Measurements from ENCODE around the gene TMEM130. TPM values are rescaled to one million over a fixed set of nuclear protein-coding genes. Genes with fewer than 3 reads are reported as not detected.

Gene TMEM130
- total RNA-seq (2014; rRNA removed; shearing (Covaris generic)) (1.5 and 4.2 TPM in 2 replicates), polyA plus RNA-seq (2016; fragmentation: Nextera tagmentation; extraction: Ambion mirVana) (2.0 TPM in 2 replicates)
- long read RNA-seq, result 0 reads

GRCh38 chr7:98869597-98870120, at the start of gene TMEM130:
Gene TMEM130, minus strand, starts transcription at chr7:98870014. Its CDS starts 153 bp downstream, at chr7:98869861.
- Mint-ChIP-seq H3K9me3 (no peaks in the 10 kb centered on the region), H3K27ac (no peak within 1 kb of the TSS), H3K4me1 (peaks cover 6% of the 10 kb centered on the region; the same call in 2 of the 3 replicates), H3K36me3 (ENCODE audit: low read depth) (no peaks in the 10 kb centered on the region), H3K27me3 (ENCODE audit: insufficient read depth, low read depth, poor library complexity) (peaks cover 17% of the 10 kb centered on the region), H3K4me3 (peak within 1 kb of the TSS; percentile 79)
- Histone ChIP-seq H3K27ac (ENCODE audit: low read depth) (no peak within 1 kb of the TSS), H3K36me3 (ENCODE audit: insufficient read depth) (no peaks in the 10 kb centered on the region), H3K27me3 (ENCODE audit: insufficient read depth) (peaks cover 30% of the 10 kb centered on the region), H3F3A (replicated peaks; ENCODE audit: low read depth) (no peaks in the 10 kb centered on the region), H3K4me3 (peak within 1 kb of the TSS; percentile 82), H4K20me1 (replicated peaks; ENCODE audit: insufficient read depth) (no peaks in the 10 kb centered on the region), H3K4me2 (peak within 1 kb of the TSS; percentile 88), H3K9me2 (ENCODE audit: insufficient read depth) (no peaks in the 10 kb centered on the region), H3K4me1 (ENCODE audit: insufficient read depth) (peaks cover 10% of the 10 kb centered on the region; the same call in 1 of the 2 replicates), H2AFZ (peak within 1 kb of the TSS; percentile 97), H3K79me2 (replicated peaks; ENCODE audit: insufficient read depth) (no peaks in the 10 kb centered on the region)
- DNase-seq (ENCODE audit: low spot score) (peak; percentile 43), ATAC-seq (peak; percentile 50)
- TF ChIP-seq JUNB (IDR thresholded peaks at IDR 0.05; ENCODE audit: unreplicated experiment) (no peak), ZNF462 (CRISPR knock-in tag; IDR thresholded peaks at IDR 0.05) (no peak), EZH2phosphoT487 (IDR thresholded peaks at IDR 0.05; ENCODE audit: unreplicated experiment) (no peak), CTCF (conservative IDR thresholded peaks at IDR 0.05; ENCODE audit: low read depth in 2 of 2) (no peak), ETS1 (IDR thresholded peaks at IDR 0.05) (no peak), EZH2 (IDR thresholded peaks at IDR 0.05; ENCODE audit: low read depth, unreplicated experiment) (no peak), POLR2AphosphoS5 (IDR thresholded peaks at IDR 0.05; ENCODE audit: low read depth) (no peak), NANOG (IDR thresholded peaks at IDR 0.05; ENCODE audit: borderline replicate concordance) (no peak), ZNF114 (CRISPR knock-in tag; IDR thresholded peaks at IDR 0.05) (no peak), REST (IDR thresholded peaks at IDR 0.05; ENCODE audit: unreplicated experiment) (no peak), STAT1 (IDR thresholded peaks at IDR 0.05; ENCODE audit: unreplicated experiment) (no peak)
